ENCODE measurements around the gene SNUPN.

DNA sequence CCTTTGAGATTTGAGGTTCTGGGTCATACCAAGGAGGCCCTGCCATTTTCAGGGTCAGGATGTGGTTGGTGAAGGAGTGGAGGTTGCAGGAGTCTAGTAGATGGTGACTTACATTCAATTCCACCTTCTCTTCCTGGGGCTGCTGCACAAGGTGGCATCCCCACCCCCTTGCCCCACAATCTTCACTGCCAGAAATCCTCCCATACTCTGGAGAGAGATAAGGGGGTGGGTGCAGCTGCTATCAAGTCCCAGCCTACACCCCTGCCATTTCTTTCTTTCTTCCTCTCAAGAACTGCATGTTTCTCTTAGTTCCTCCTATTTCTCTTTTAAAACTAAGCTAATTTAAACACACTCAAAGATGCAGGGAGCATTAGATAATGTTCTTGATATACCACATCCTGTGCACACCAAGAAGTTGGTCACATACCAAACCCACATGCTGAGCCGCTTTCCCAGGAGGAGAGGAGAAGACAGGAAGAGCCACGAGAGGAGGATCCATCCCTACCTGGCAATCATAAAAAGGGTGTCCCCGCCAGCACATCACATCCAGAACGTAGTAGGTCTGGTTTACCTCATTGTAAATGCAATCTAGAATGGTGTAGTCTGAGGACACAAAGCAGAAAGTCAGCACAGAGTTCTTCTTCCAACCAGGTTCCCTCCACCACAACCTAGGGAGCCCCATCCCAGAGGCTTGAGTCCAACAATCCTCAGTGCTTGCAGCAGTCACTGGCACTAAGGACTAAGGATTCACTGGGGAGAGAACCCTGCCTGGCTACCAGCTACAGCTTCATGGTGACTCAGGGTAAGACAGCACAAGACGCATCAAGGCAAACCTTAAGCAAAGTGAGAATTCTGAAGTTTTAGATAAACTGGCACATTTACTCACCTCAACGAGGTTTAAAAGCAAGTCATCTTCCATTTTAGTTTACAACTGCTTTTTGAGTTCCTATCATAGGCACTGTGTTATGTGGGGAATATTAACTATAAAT lies 18.5 kb downstream of the SNUPN start:
- TF ChIP-seq, protein P1, sequence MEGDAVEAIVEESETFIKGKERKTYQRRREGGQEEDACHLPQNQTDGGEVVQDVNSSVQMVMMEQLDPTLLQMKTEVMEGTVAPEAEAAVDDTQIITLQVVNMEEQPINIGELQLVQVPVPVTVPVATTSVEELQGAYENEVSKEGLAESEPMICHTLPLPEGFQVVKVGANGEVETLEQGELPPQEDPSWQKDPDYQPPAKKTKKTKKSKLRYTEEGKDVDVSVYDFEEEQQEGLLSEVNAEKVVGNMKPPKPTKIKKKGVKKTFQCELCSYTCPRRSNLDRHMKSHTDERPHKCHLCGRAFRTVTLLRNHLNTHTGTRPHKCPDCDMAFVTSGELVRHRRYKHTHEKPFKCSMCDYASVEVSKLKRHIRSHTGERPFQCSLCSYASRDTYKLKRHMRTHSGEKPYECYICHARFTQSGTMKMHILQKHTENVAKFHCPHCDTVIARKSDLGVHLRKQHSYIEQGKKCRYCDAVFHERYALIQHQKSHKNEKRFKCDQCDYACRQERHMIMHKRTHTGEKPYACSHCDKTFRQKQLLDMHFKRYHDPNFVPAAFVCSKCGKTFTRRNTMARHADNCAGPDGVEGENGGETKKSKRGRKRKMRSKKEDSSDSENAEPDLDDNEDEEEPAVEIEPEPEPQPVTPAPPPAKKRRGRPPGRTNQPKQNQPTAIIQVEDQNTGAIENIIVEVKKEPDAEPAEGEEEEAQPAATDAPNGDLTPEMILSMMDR (IDR thresholded peaks at IDR 0.05), result no peak
- TF ChIP-seq EP300 (IDR thresholded peaks at IDR 0.05), result no peak
